ENCODE results near the gene HIVEP3. TPM values are rescaled to one million over a fixed set of nuclear protein-coding genes. Genes with fewer than 3 reads are reported as not detected.

The HIVEP3 gene
- total and polyA plus RNA-seq, 7 donors, result 0.70 to 3.4 (median 2.1) TPM

DNA sequence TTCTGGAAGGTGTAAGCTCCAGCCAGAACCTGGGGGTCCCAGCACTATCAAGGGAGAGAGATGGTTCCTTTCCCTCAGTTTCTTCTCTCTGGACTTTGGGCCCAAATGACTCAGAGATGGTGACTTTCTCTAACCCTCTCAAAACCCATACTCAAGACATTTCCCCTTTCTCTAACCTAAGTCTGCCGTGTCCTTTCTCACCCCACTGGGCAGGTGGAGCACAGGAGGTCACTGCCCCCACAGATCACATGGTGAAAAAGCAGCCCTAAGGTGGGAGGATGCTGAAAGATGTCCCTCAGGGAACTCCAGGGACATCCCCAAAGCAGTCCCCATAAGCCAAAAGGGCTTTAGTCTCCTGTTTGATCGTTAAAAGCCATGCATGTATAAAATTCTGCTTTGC is 173.7 kb downstream of the HIVEP3 start:
- Histone ChIP-seq H3K36me3 (ENCODE audit: insufficient read depth in 1 of 2, low read depth in 1 of 2) (no peaks in the 10 kb centered on the region), H3K4me1 (no peaks in the 10 kb centered on the region), H3K4me3 (no peak overlapping the region), H3K27me3 (ENCODE audit: insufficient read depth in 3 of 3, low read length in 2 of 3) (no peaks in the 10 kb centered on the region), H3K27ac (no peak overlapping the region), H3K9me3 (no peaks in the 10 kb centered on the region)
- ATAC-seq (no peak), DNase-seq (no peak)
- TF ChIP-seq, protein P1, sequence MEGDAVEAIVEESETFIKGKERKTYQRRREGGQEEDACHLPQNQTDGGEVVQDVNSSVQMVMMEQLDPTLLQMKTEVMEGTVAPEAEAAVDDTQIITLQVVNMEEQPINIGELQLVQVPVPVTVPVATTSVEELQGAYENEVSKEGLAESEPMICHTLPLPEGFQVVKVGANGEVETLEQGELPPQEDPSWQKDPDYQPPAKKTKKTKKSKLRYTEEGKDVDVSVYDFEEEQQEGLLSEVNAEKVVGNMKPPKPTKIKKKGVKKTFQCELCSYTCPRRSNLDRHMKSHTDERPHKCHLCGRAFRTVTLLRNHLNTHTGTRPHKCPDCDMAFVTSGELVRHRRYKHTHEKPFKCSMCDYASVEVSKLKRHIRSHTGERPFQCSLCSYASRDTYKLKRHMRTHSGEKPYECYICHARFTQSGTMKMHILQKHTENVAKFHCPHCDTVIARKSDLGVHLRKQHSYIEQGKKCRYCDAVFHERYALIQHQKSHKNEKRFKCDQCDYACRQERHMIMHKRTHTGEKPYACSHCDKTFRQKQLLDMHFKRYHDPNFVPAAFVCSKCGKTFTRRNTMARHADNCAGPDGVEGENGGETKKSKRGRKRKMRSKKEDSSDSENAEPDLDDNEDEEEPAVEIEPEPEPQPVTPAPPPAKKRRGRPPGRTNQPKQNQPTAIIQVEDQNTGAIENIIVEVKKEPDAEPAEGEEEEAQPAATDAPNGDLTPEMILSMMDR (IDR thresholded peaks at IDR 0.05), result no peak
- 77 to 82% (median 78%) methylated on average over 2 of the region's 2 CpGs for WGBS, 3 donors
- intact Hi-C loops (cut with DNase I), result no loop called here

DNA sequence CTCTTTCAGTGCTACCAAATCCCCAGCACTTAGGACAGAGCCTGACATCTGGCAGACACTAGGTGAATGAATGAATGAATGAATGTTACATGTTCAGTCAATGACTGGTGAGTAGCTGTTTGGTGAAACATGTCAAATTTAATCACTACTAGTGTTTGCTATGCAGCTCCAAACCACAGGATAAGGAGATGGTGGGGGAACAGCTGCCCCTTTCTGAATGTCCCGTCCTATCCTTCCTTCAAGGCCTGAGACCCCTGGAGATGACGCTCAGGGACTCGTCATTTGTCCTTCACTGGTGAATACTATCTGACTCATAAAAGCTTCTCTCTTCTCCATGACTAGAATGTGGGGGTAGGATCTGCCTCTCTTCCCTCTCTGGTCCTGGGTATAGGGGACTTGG is 175.4 kb downstream of the HIVEP3 start:
- Histone ChIP-seq H3K4me3 (no peak overlapping the region), H3K36me3 (ENCODE audit: insufficient read depth in 1 of 2, low read depth in 1 of 2) (no peaks in the 10 kb centered on the region), H3K27me3 (ENCODE audit: insufficient read depth in 3 of 3, low read length in 2 of 3) (no peaks in the 10 kb centered on the region), H3K4me1 (peaks cover 13% of the 10 kb centered on the region), H3K9me3 (no peaks in the 10 kb centered on the region), H3K27ac (no peak overlapping the region)
- 95 to 98% (median 96%) methylated on average over 3 of the region's 3 CpGs for WGBS, 3 donors
- TF ChIP-seq, protein P1 (IDR thresholded peaks at IDR 0.05), result no peak
- intact Hi-C loops (cut with DNase I), result no loop called here
- no peak for ATAC-seq
- DNase-seq, result no peak

DNA sequence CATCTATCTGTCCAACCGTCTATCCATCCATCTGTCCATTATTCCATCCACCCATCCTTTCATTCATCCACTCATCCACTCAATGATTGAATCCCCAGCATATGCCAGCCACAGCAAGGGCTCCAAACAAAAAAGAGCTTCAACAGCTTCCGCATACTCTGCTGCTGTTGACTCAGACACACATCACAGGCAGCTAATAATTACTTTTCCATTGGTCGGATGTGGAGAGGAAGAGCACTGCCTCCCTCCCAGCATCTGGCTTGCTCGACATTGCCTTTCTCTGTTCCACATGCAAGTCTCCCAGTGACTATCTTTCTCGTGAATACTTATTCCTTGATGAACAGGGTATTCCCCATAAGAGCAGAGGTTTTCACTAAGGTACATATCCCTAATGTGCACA is 176.5 kb downstream of the HIVEP3 start:
- H3K4me1 ChIP-seq, result peaks cover 14% of the 10 kb centered on the region
- intact Hi-C loops (cut with DNase I), result no loop called here
- DNase-seq (no peak), ATAC-seq (no peak)
- no peaks in the 10 kb centered on the region for H3K36me3 ChIP-seq (ENCODE audit: insufficient read depth in 1 of 2, low read depth in 1 of 2)
- WGBS, 3 donors, result 51 to 68% (median 67%) methylated on average over 5 of the region's 5 CpGs
- H3K27me3 ChIP-seq (ENCODE audit: insufficient read depth in 3 of 3, low read length in 2 of 3), result no peaks in the 10 kb centered on the region
- H3K27ac ChIP-seq, result no peak overlapping the region
- H3K9me3 ChIP-seq, result no peaks in the 10 kb centered on the region
- H3K4me3 ChIP-seq, result no peak overlapping the region
- TF ChIP-seq, protein P1 (IDR thresholded peaks at IDR 0.05), result no peak

DNA sequence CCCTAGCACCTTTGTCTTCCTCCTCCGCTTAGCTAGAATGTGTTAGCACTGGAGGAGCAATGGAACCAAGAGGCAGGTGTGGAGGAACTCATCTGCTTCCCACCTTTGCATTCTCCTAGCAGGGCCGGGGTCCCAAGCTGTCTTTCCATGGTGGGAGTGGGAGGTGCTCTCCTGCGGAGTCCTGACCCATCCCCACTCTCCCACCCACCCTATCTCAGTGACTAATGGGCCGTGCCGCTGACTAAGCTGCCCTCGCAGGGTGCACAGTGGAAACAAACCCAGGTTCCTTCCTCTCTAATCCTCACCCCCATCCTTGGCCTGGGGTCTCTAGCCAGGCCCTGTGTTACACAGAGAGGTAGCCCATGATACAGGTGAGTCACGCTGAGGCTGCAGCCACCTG is 177.5 kb downstream of the HIVEP3 start:
- intact Hi-C loops (cut with DNase I), result no loop called here
- TF ChIP-seq, protein P1 (IDR thresholded peaks at IDR 0.05), result no peak
- WGBS, 3 donors, result 85 to 94% (median 87%) methylated on average over 7 of the region's 7 CpGs
- peaks cover 14% of the 10 kb centered on the region for H3K4me1 ChIP-seq
- DNase-seq (no peak), ATAC-seq (no peak)
- H3K9me3 ChIP-seq, result no peaks in the 10 kb centered on the region
- H3K36me3 ChIP-seq (ENCODE audit: insufficient read depth in 1 of 2, low read depth in 1 of 2), result no peaks in the 10 kb centered on the region
- H3K27ac ChIP-seq, result no peak overlapping the region
- no peak overlapping the region for H3K4me3 ChIP-seq
- H3K27me3 ChIP-seq (ENCODE audit: insufficient read depth in 3 of 3, low read length in 2 of 3), result no peaks in the 10 kb centered on the region

DNA sequence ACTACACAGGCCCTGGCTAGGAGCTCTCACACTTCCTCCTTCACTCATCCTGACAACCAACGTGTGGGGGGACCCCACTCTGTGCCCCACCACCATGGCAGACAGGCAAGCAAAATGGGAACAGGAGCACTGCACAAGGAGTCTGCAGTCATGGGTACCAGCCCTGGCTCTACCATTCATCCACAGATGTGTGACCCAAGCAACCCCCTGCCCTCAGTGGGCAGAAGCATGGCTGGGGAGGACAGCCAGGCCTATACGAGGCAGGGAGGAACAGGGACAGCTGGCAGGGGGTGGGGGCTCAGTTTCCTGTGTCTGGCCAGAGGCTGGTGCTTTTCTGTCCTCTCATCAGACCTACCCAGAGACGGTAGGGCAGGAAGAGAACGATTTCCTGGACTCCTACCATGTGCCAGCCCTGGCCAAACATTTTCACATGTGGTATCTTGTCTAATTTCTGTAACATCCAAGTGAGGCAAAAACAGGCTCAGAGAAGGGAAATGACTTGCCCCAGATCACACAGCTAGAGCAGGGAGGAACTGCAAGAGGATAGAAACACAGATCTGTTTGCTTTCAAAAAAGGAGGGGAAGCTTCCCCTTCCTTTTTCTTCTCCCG is 178.0 kb downstream of the HIVEP3 start:
- Histone ChIP-seq H3K27me3 (ENCODE audit: insufficient read depth in 3 of 3, low read length in 2 of 3) (no peaks in the 10 kb centered on the region), H3K4me3 (no peak overlapping the region), H3K9me3 (no peaks in the 10 kb centered on the region), H3K36me3 (ENCODE audit: insufficient read depth in 1 of 2, low read depth in 1 of 2) (no peaks in the 10 kb centered on the region), H3K27ac (no peak overlapping the region), H3K4me1 (peaks cover 14% of the 10 kb centered on the region)
- DNase-seq, result no peak
- ATAC-seq, result no peak
- TF ChIP-seq, protein P1 (IDR thresholded peaks at IDR 0.05), result no peak
- intact Hi-C loops (cut with DNase I), result no loop called here
- WGBS, 3 donors, result 38 to 56% (median 42%) methylated on average over 5 of the region's 5 CpGs
